Stimulated activated CD4-positive, alpha-beta T cell treated with anti-CD3 and anti-CD28 coated beads, Interleukin-4, amount 100 ng/mL, for 24 hours (primary cell): ENCODE results near the gene HNRNPDL.
"Not testable (repeated sequence)": the region's sequence is repeated elsewhere in the genome, so short reads cannot be mapped to it uniquely, and the experiment has no call there.

ENCODE experiments used
- DNase-seq: peaks from one replicate; pipeline ENCODE4 v3.0.0-alpha.2; 2020

HNRNPDL gene

GRCh38 chr4:82431831-82432230, 1.6 kb upstream of the HNRNPDL start:
- no peak for DNase-seq

GRCh38 chr4:82430964-82431745, 893 bp upstream of the HNRNPDL start:
- peak; percentile 34 for DNase-seq

DNA sequence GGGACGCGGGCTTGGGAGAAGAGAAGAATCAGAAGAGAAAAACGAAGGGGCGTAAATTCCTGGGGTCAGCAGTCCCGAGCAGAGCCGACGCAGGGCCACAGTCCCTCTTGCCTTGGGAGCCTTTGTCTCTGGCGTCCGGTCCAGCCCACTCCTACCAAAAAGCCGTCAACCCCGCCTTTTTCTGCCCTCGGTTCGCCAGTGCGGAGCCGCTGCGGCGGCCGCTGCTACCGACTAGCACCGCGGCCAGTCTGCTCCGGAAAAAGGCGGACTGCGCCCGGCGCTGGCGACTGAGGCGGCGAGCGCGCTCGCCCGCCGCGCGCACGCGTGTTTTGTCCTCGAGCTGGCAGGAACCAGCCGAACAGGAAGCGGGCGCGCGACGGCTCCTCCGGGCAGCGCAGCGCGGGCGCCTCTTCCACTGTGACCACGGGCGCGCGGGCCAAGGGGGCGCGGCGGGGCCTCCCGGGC, 502 bp downstream of the HNRNPDL start:
- no peak for DNase-seq

GRCh38 chr4:82428969-82429727, 1.1 kb downstream of the HNRNPDL start:
- peak; percentile 92 for DNase-seq

GRCh38 chr4:82428526-82428968, 1.7 kb downstream of the HNRNPDL start:
- no peak for DNase-seq

GRCh38 chr4:82425478-82425877, 4.8 kb downstream of the HNRNPDL start:
- DNase-seq = no peak

DNA sequence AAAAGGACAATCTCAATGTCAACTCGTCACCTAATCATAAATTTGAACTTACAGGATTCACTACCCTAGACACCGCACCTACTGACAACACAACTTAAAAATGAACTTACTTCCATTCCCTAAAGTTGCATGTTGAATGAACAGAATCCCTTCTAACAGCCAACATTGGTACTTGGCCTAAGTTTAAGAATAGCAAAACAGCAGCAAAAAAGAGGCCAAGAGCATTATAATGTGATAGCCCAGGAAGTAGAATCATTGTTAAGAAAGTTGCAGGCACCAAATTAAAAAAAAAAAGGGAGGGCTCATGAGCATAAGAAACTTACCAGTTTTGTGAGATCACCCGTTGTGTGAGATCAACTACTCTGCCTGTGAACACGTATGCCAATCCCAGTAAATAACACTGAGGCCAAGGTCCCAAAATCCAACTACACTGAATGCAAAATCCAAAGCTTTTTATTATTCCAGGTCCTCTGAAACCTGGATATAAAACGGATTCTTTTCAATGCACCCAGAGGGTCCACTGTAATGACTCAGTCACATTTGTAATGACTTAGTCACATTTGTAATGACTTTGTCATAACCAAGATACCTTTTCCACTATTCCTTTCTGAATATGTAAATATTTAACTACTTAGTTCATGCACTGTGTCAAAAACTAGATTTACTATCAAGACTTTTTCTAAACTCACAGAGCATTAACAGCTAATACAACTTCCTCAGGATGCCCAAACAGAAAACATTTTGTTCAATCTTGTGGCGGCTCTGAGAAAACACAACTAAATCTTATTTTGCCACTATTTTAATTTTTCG, 6.8 kb downstream of the HNRNPDL start:
- no peak for DNase-seq

- DNase-seq = no peak
Observed at GRCh38 chr4:82422616-82423015, 7.6 kb downstream of the HNRNPDL start.

- DNase-seq = no peak
Observed at GRCh38 chr4:82421796-82422560, 8.3 kb downstream of the HNRNPDL start.

- no peak for DNase-seq
Observed at GRCh38 chr4:82419451-82419850, 10.8 kb downstream of the HNRNPDL start.

DNA sequence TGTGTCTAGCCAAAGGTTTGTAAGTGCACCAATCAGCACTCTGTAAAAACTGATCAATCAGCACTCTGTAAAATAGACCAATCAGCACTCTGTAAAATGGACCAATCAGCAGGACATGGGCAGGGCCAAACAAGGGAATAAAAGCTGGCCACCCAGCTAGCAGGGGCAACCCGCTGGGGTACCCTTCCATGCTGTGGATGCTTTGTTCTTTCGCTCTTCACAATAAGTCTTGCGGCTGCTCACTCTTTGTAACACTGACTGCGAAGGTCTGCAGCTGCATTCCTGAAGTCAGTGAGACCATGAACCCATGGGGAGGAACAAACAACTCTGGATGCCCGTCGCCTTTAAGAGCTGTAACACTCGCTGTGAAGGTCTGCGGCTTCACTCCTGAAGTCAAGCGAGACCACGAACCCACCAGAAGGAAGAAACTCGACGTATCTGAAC, 14.3 kb downstream of the HNRNPDL start:
- no peak for DNase-seq

GRCh38 chr4:82415061-82415460, 15.2 kb downstream of the HNRNPDL start:
- not testable (repeated sequence) for DNase-seq

- no peak for DNase-seq
Observed at GRCh38 chr4:82403725-82404124, 26.5 kb downstream of the HNRNPDL start.

- no peak for DNase-seq
Observed at GRCh38 chr4:82402196-82402775, 28.0 kb downstream of the HNRNPDL start.

DNA sequence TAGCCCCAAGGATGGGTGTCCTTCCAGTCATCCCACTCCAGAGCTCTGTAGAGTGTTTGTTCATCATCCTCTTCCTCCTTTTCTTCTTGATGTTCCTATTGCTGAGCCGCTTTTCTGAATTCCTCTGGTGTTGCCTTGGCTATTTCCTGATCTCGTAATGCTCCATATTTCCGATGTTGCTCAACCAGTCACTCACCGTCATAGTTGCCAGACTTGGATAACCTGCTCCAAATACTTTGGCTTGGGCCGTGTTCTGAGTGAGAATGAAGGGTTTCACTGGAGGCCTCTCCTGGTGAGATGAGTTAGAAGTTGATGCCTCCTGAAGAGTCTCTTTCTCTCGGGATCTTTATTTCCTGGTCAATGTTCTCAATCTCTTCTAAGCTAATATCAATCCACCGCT, 28.7 kb downstream of the HNRNPDL start:
- no peak for DNase-seq

GRCh38 chr4:82398263-82398662, 32.0 kb downstream of the HNRNPDL start:
- no peak for DNase-seq

DNA sequence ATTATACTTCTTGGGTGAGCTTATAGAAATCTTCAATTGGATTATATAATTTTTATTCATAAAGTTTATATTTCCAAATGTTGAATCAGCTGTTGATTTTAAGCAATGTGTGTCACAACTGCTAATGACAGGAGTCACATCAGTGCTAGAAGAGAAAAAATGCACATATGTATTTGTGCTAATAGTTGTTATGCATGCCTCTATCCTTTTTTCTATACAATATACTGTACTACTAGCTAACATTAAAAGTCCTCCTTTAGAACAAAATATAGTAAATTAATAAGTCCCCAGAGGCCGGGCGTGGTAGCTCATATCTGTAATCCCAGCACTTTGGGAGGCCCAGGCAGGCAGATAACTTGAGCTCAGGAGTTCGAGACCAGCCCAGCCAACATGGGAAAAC, 32.7 kb downstream of the HNRNPDL start:
- no peak for DNase-seq

- DNase-seq = no peak
Observed at GRCh38 chr4:82394896-82395295, 35.4 kb downstream of the HNRNPDL start.

- not testable (repeated sequence) for DNase-seq
Observed at GRCh38 chr4:82390061-82390460, 40.2 kb downstream of the HNRNPDL start.

- no peak for DNase-seq
Observed at GRCh38 chr4:82388405-82388804, 41.9 kb downstream of the HNRNPDL start.

DNA sequence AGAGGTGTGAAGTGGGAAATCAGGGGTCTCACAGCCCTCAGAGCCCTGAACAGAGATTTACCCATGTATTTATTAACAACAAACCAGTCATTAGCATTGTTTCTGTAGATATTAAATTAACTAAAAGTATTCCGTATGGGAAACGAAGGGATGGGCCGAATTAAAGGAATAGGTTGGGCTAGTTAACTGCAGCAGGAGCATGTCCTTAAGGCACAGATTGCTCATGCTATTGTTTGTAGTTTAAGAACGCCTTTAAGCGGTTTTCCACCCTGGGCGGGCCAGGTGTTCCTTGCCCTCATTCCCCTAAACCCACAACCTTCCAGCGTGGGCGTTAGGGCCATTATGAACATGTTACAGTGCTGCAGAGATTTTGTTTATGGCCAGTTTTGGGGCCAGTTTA, 44.0 kb downstream of the HNRNPDL start:
- DNase-seq = not testable (repeated sequence)

- no peak for DNase-seq
Observed at GRCh38 chr4:82382751-82383150, 47.5 kb downstream of the HNRNPDL start.
